ENCODE results near the gene TSEN34. TPM values are rescaled to one million over a fixed set of nuclear protein-coding genes. Genes with fewer than 3 reads are reported as not detected.
"Not testable (repeated sequence)": the region's sequence is repeated elsewhere in the genome, so short reads cannot be mapped to it uniquely, and the experiment has no call there.

The TSEN34 gene
- total and polyA plus RNA-seq, 11 donors, result 10.2 to 48.9 (median 23.5) TPM

DNA sequence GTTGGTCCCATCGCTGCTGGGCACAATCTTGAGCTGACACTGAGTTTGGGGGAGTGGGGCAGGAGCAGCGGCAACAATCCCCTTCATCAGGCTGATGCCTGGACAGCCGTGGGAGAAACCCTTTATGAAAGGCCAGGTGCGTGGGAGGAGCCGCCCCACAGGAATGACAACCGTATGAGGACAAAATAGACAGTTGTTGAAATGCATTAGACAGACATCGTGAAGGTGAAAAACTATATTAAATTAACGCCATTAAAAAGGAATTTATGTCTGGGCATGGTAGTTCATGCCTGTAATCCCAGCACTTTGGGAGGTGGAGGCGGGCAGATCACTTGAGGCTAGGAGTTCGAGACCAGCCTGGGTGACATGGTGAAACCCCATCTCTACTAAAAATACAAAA lies 33.5 kb downstream of the TSEN34 start:
- H3K9me3 ChIP-seq; H3K36me3 ChIP-seq; H3K4me3 ChIP-seq; H3K4me1 ChIP-seq; ATAC-seq; DNase-seq; H3K27ac ChIP-seq; intact Hi-C loops (cut with DNase I): not testable (repeated sequence)
- WGBS, 4 donors, result 66 to 81% (median 72%) methylated on average over 9 to 10 of the region's 10 CpGs
- peaks cover 0 to 32% (median 3%) of the 10 kb centered on the region in 9 donors for H3K27me3 ChIP-seq

- Histone ChIP-seq H3K36me3 (no peaks in the 10 kb centered on the region), H3K27ac (no peak overlapping the region), H3K27me3 (peaks cover 0 to 34% (median 0%) of the 10 kb centered on the region in 9 donors), H3K9me3 (peaks cover 0 to 3% (median 0%) of the 10 kb centered on the region in 12 donors), H3K4me1 (peaks cover 0 to 3% (median 0%) of the 10 kb centered on the region in 12 donors), H3K4me3 (no peak overlapping the region)
- ATAC-seq (no peak), DNase-seq (no peak)
- intact Hi-C loops (cut with DNase I), result loop anchor here in 1 of 10 donors (2.0 kb wide), 1 partner anchor 60 kb away; no protein-coding TSS in a partner anchor
- WGBS, 4 donors, result 85 to 91% (median 90%) methylated on average over 8 of the region's 8 CpGs
- TF ChIP-seq POLR2A (IDR thresholded peaks at IDR 0.05), result no peak
- TF ChIP-seq, protein P1, sequence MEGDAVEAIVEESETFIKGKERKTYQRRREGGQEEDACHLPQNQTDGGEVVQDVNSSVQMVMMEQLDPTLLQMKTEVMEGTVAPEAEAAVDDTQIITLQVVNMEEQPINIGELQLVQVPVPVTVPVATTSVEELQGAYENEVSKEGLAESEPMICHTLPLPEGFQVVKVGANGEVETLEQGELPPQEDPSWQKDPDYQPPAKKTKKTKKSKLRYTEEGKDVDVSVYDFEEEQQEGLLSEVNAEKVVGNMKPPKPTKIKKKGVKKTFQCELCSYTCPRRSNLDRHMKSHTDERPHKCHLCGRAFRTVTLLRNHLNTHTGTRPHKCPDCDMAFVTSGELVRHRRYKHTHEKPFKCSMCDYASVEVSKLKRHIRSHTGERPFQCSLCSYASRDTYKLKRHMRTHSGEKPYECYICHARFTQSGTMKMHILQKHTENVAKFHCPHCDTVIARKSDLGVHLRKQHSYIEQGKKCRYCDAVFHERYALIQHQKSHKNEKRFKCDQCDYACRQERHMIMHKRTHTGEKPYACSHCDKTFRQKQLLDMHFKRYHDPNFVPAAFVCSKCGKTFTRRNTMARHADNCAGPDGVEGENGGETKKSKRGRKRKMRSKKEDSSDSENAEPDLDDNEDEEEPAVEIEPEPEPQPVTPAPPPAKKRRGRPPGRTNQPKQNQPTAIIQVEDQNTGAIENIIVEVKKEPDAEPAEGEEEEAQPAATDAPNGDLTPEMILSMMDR (IDR thresholded peaks at IDR 0.05), result no peak
These were observed 38.0 kb downstream of the TSEN34 start for GRCh38 chr19:54229146-54229545.

DNA sequence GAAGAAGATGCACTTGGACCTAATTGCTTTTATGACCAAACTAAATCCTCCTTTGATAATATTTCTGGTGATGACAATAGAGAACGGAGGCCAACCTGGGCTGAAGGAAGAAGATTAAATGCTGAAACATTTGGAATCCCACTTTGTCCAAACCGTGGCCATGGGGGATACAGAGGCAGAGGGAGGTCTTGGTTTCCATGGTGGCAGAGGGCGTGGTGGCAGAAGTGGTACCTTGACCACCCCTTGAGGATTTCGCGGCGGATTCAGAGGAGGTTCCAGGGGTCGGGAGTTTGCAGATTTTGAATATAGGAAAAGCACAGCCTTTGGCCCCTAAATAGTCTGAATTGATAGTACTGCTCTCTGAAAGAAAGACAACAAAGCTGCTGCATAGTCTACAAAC lies 38.9 kb downstream of the TSEN34 start:
- no peak for ATAC-seq
- TF ChIP-seq, protein P1 (IDR thresholded peaks at IDR 0.05), result no peak
- no peak for TF ChIP-seq POLR2A (IDR thresholded peaks at IDR 0.05)
- Histone ChIP-seq H3K27ac (no peak overlapping the region), H3K4me1 (peaks cover 0 to 3% (median 0%) of the 10 kb centered on the region in 12 donors), H3K36me3 (no peaks in the 10 kb centered on the region), H3K9me3 (peaks cover 0 to 4% (median 0%) of the 10 kb centered on the region in 12 donors), H3K4me3 (no peak overlapping the region), H3K27me3 (peaks cover 0 to 35% (median 0%) of the 10 kb centered on the region in 9 donors)
- intact Hi-C loops (cut with DNase I), result loop anchor here in 7 of 10 donors (2.0 to 5.0 kb wide), 3 partner anchors 58 to 61 kb away; partner anchors contain the start of gene TMC4 (in 1 of the 7)
- 74 to 84% (median 81%) methylated on average over 7 of the region's 7 CpGs for WGBS, 4 donors
- DNase-seq, result no peak

GRCh38 chr19:54231077-54231931 lies 40.2 kb downstream of the TSEN34 start:
- TF ChIP-seq, protein P1 (IDR thresholded peaks at IDR 0.05), result peak; percentile 84 to 99 (median 90)
- no peak for TF ChIP-seq POLR2A (IDR thresholded peaks at IDR 0.05)
- Histone ChIP-seq H3K36me3 (no peaks in the 10 kb centered on the region), H3K27me3 (peaks cover 0 to 44% (median 0%) of the 10 kb centered on the region in 9 donors), H3K27ac (no peak overlapping the region), H3K4me1 (peaks cover 0 to 3% (median 0%) of the 10 kb centered on the region in 12 donors), H3K9me3 (peaks cover 0 to 5% (median 0%) of the 10 kb centered on the region in 12 donors), H3K4me3 (no peak overlapping the region)
- WGBS, 4 donors, result 16 to 23% (median 20%) methylated on average over 16 to 21 of the region's 21 CpGs
- DNase-seq, result peak; percentile 85 to 90 (median 87)
- intact Hi-C loops (cut with DNase I), result loop anchor here in 9 of 10 donors (1.0 to 5.0 kb wide), 4 partner anchors 59 to 63 kb away; partner anchors contain the start of gene TMC4 (in 1 of the 9)
- peak; percentile 89 to 95 (median 94) for ATAC-seq

Measured in heart left ventricle (tissue), 16 donors.